Muscle layer of duodenum (tissue), 2 donors: Measurements from ENCODE around the gene HMGXB3.
"Not testable (repeated sequence)": the region's sequence is repeated elsewhere in the genome, so short reads cannot be mapped to it uniquely, and the experiment has no call there.

Source experiments
- H3K27ac ChIP-seq: one replicate; pipeline ENCODE4 v1.7.0; 2013; ENCODE audit warnings: mild to moderate bottlenecking, low read length
- H3K27me3 ChIP-seq: one replicate; pipeline ENCODE4 v1.7.0; 2013; ENCODE audit warnings: low read depth, mild to moderate bottlenecking, control low read depth, low read length
- H3K36me3 ChIP-seq, 2 donors: one replicate each; pipeline ENCODE4 v1.7.0; 2013; ENCODE audit warnings: low read length in 2 of 2, control low read depth in 1 of 2, mild to moderate bottlenecking in 1 of 2; ENCODE audit not compliant: insufficient read depth in 2 of 2, control insufficient read depth in 1 of 2
- H3K4me1 ChIP-seq, 2 donors: one replicate each; pipeline ENCODE4 v1.7.0; 2013; ENCODE audit warnings: low read length in 2 of 2, mild to moderate bottlenecking in 2 of 2, control low read depth in 1 of 2, moderate library complexity in 1 of 2; ENCODE audit not compliant: insufficient read depth in 2 of 2, control insufficient read depth in 1 of 2
- H3K4me3 ChIP-seq, 2 donors: one replicate each; pipeline ENCODE4 v1.7.0; 2013; ENCODE audit warnings: low read length in 2 of 2, low read depth in 1 of 2, mild to moderate bottlenecking in 1 of 2
- H3K9me3 ChIP-seq, 2 donors: one replicate each; pipeline ENCODE4 v1.7.0; 2013; ENCODE audit warnings: low read length in 2 of 2, control low read depth in 1 of 2, mild to moderate bottlenecking in 1 of 2; ENCODE audit not compliant: control insufficient read depth in 1 of 2
- donor health status: healthy.

HMGXB3 gene

GRCh38 chr5:150082374-150082773 lies 81.8 kb downstream of the HMGXB3 start:
- peak overlapping the region; percentile 22 for H3K27ac ChIP-seq
- no peaks in the 10 kb centered on the region for H3K36me3 ChIP-seq
- H3K4me3 ChIP-seq, result peak overlapping the region in 1 of 2 donors; percentile 15
- H3K27me3 ChIP-seq, result no peaks in the 10 kb centered on the region
- no peaks in the 10 kb centered on the region for H3K4me1 ChIP-seq
- H3K9me3 ChIP-seq, result no peaks in the 10 kb centered on the region

DNA sequence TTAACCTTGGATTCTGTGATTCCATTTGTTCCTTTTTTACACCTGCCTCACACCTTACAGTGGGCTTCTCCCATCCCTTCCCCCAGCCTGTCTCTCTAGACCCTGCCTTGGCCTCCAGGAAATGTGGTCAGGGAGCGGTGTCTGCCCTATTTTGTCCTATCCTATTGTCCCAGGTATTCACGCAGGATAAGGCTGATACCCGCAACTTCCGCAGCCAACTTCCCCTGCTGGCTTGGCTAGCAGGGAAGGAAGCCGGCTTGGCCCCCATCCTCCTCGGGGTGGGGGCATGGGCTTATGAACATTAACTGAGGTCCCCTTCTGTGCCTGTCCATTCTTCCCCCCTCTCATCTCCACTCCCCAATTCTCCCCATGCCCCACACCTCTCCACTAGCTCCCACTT lies 82.3 kb downstream of the HMGXB3 start:
- H3K36me3 ChIP-seq, result no peaks in the 10 kb centered on the region
- no peaks in the 10 kb centered on the region for H3K27me3 ChIP-seq
- peak overlapping the region in 1 of 2 donors; percentile 15 for H3K4me3 ChIP-seq
- no peaks in the 10 kb centered on the region for H3K9me3 ChIP-seq
- no peaks in the 10 kb centered on the region for H3K4me1 ChIP-seq
- H3K27ac ChIP-seq, result peak overlapping the region; percentile 22

DNA sequence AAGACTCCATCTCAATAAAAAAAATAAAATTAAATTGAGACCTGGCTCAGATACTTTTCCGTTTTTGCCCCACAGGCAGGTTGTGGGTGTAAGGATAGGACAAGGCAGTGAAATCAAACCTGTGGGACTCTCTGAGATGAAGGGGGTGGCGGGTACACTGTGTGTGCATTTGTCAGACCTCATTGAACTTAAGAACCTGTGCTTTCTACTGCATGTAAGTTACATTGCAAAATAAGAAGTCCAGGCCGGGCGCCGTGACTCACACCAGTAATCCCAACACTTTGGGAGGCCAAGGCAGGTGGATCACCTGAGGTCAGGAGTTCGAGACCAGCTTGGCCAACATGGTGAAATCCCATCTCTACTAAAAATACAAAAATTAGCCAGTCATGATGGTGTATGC lies 84.2 kb downstream of the HMGXB3 start:
- H3K27me3 ChIP-seq, H3K4me3 ChIP-seq, H3K27ac ChIP-seq, H3K9me3 ChIP-seq, H3K36me3 ChIP-seq, H3K4me1 ChIP-seq: not testable (repeated sequence)

DNA sequence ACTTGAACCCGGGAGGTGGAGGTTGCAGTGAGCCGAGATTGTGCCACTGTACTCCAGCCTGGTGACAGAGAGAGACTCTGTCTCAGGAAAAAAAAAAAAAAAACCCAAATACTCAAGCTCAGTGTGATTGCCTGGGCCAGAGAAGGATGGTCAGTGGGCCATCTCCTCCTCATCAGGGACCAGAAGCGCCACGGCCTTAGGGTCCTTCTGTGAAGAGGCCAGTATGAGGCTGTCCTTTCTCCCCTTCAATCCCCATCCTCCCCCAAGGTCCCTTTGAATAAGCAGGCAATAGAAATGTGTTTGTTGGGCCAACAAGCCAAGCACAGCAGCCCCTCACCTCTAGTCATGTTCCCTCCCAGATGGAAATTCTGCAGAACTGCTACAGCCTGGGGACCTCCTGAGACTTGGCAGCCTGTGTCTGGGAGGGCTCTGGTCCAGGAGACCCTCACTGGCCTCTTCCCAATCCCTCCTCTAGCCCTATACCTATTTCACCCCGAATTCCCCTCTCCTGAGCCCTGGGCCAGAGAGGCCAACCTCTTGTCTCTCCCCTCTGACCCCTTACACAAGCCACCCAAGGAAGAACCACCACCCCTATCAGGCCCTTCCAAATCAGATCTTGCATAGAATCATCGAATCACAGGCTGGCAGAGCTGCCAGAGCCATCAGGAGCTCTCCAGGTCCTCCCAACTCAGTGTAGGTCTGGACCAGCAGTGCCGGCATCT lies 84.8 kb downstream of the HMGXB3 start:
- Histone ChIP-seq H3K27me3 (no peaks in the 10 kb centered on the region), H3K36me3 (no peaks in the 10 kb centered on the region), H3K27ac (peak overlapping the region; percentile 60), H3K4me3 (peak overlapping the region; percentile 41 to 47), H3K4me1 (no peaks in the 10 kb centered on the region), H3K9me3 (no peaks in the 10 kb centered on the region)

DNA sequence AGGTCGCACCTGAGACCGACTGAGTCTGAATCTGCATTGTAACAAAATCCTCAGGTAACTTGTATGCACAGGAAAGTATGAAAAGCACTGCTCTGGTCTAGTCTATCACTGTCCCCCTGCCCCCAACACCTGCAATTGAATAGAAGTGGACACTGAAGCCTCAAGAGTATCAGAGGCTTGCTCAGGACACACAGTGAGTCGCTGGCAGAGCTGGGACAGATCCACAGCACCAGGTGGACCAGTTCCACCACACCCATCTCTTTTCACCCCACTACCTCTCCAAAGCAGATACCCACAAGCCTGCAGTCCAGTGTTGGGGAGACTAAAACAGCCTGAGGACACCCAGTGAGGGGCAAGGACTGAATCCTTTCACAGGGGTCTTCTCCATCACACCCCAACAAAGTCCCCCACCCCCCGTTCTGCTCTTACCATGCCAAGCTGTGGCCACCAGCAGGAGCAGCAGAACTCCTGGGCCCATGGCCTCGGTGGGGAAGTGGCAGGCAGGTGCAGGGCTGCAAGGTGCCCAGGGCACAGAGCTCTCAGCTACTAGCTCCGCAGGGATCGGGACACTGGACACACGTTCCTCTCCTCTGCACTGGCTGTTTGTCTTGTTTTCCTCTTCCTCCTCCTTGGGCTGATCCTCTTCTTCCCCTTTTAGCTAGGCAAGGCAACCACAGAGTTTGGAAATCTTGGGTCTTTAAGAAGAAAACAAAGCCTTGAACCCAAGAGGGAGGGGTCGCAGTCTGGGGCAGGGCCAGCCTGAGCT lies 85.6 kb downstream of the HMGXB3 start, which contains the start of gene CSF1R:
TSS of gene CSF1R (minus strand) at position 605 of the 766 bp plus-strand sequence. CDS start at position 478, 127 bp downstream.
- no peaks in the 10 kb centered on the region for H3K9me3 ChIP-seq
- H3K4me3 ChIP-seq, result peak within 1 kb of the TSS; percentile 41 to 47
- H3K27ac ChIP-seq, result peak within 1 kb of the TSS; percentile 60
- no peaks in the 10 kb centered on the region for H3K36me3 ChIP-seq
- no peaks in the 10 kb centered on the region for H3K4me1 ChIP-seq
- no peaks in the 10 kb centered on the region for H3K27me3 ChIP-seq

- H3K27ac ChIP-seq, result no peak overlapping the region
- H3K27me3 ChIP-seq, result no peaks in the 10 kb centered on the region
- no peak overlapping the region for H3K4me3 ChIP-seq
Observed at GRCh38 chr5:150092159-150092787, 91.7 kb downstream of the HMGXB3 start.

DNA sequence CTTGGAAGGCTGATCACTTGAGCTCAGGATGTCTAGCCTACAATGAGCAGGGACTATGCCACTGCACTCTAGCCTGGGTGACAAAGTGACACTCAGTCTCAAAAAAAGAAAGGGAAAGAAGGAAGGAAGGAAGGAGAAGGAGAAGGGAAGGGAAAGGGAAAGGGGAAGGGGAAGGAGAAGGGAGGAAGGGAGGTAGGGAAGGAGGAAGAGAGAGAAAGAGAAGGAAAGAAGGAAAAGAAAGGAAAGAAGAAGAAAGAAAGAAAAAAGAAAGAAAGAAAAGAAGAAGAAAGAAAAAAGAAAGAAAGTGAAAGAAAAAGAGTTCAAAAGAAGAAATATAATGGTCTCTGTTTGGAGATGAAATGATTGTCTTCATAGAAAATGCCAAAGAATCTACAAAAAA lies 96.6 kb downstream of the HMGXB3 start:
- H3K4me1 ChIP-seq, result no peaks in the 10 kb centered on the region
- no peaks in the 10 kb centered on the region for H3K36me3 ChIP-seq
- no peak overlapping the region for H3K27ac ChIP-seq
- no peaks in the 10 kb centered on the region for H3K9me3 ChIP-seq
- no peak overlapping the region for H3K4me3 ChIP-seq
- H3K27me3 ChIP-seq, result no peaks in the 10 kb centered on the region

More at GRCh38 chr5:150092159-150092787, 91.7 kb downstream of the HMGXB3 start:
- Histone ChIP-seq H3K36me3 (no peaks in the 10 kb centered on the region), H3K4me1 (no peaks in the 10 kb centered on the region), H3K9me3 (no peaks in the 10 kb centered on the region)

- no peaks in the 10 kb centered on the region for H3K4me1 ChIP-seq
- no peaks in the 10 kb centered on the region for H3K9me3 ChIP-seq
- H3K27me3 ChIP-seq, result no peaks in the 10 kb centered on the region
- no peaks in the 10 kb centered on the region for H3K36me3 ChIP-seq
- no peak overlapping the region for H3K27ac ChIP-seq
- H3K4me3 ChIP-seq, result no peak overlapping the region
Observed at GRCh38 chr5:150101023-150101422, 100.5 kb downstream of the HMGXB3 start.
